H1 (cell line): ENCODE measurements around the gene SLC1A4. TPM values are rescaled to one million over a fixed set of nuclear protein-coding genes. Genes with fewer than 3 reads are reported as not detected.

Source experiments
- CTCF ChIA-PET: fragments of 300-600 bp; sonication (Branson Sonifier 250); formaldehyde crosslinking; loops from one replicate; lab custom pipeline; 2021; ENCODE audit not compliant: partially characterized antibody; lab: Charles Lee
- POLR2A ChIA-PET: fragments of 300-600 bp; sonication (Branson Sonifier 250); formaldehyde crosslinking; loops from one replicate; lab custom pipeline; 2021; ENCODE audit warnings: inconsistent platforms; ENCODE audit not compliant: partially characterized antibody; lab: Charles Lee
- DNase-seq, 2 experiments: peaks; one replicate each; pipeline versions ENCODE4 v3.0.0 to v3.0.0-alpha.2; 2010 to 2022; ENCODE audit warnings: low spot score in 2 of 2, low read depth in 1 of 2, mixed read lengths in 1 of 2
- FAIRE-seq: peaks from 2 replicates; lab custom pipeline; 2011; peaks lifted over from hg19 to GRCh38; lab: Jason Lieb, UNC
- H2AFZ ChIP-seq: 2 replicates; pipeline ENCODE4 v1.8.1; 2012; ENCODE audit warnings: low read length, inconsistent platforms
- H2AK5ac ChIP-seq: 2 replicates; pipeline ENCODE4 v1.6.1; 2013; ENCODE audit warnings: low read depth, low read length
- H2BK120ac ChIP-seq: replicated peaks from 2 replicates; pipeline ENCODE3; 2013; ENCODE audit warnings: low read depth, low read length, inconsistent platforms
- H2BK12ac ChIP-seq: 2 replicates; pipeline ENCODE4 v1.6.1; 2013; ENCODE audit warnings: low read depth, low read length
- H2BK15ac ChIP-seq: 2 replicates; pipeline ENCODE4 v1.6.1; 2013; ENCODE audit warnings: low read length
- H2BK20ac ChIP-seq: 2 replicates; pipeline ENCODE4 v1.6.1; 2013; ENCODE audit warnings: low read length
- H2BK5ac ChIP-seq: 2 replicates; pipeline ENCODE4 v1.6.1; 2013; ENCODE audit warnings: low read depth, low read length
- H3K14ac ChIP-seq: 2 replicates; pipeline ENCODE4 v1.6.1; 2013; ENCODE audit warnings: inconsistent platforms; ENCODE audit not compliant: insufficient read length
- H3K18ac ChIP-seq: 2 replicates; pipeline ENCODE4 v1.6.1; 2013; ENCODE audit warnings: low read length; ENCODE audit errors: extremely low read depth
- H3K23ac ChIP-seq: 2 replicates; pipeline ENCODE4 v1.6.1; 2013; ENCODE audit warnings: inconsistent platforms; ENCODE audit not compliant: insufficient read length
- H3K23me2 ChIP-seq: 2 replicates; pipeline ENCODE4 v1.6.1; 2013; ENCODE audit warnings: low read depth, low read length
- H3K27ac ChIP-seq: 2 replicates; pipeline ENCODE4 v1.6.1; 2011; ENCODE audit warnings: low read depth, low read length, inconsistent platforms
- H3K27me3 ChIP-seq, 4 experiments: replicated peaks in 1 of 4; 1 replicate in 1 of 4; 2 replicates in 3 of 4; pipeline versions ENCODE4 v1.6.1 to v1.8.1; 2011 to 2013; ENCODE audit warnings: low read length in 3 of 4, mild to moderate bottlenecking in 3 of 4, inconsistent platforms in 2 of 4, mixed read lengths in 2 of 4, moderate library complexity in 1 of 4; ENCODE audit not compliant: control insufficient read depth in 3 of 4, insufficient read depth in 3 of 4; ENCODE audit errors: extremely low read depth in 1 of 4
- H3K36me3 ChIP-seq, 4 experiments: 2 replicates each; pipeline versions ENCODE4 v1.6.1 to v1.8.1; 2011 to 2013; ENCODE audit warnings: mild to moderate bottlenecking in 4 of 4, low read length in 3 of 4, moderate library complexity in 2 of 4, control low read depth in 1 of 4, inconsistent platforms in 1 of 4; ENCODE audit not compliant: insufficient read depth in 4 of 4, control insufficient read depth in 2 of 4
- H3K4ac ChIP-seq: replicated peaks from 2 replicates; pipeline ENCODE3; 2013; ENCODE audit warnings: low read length, low read depth, mixed read lengths, inconsistent platforms; ENCODE audit not compliant: insufficient read length
- H3K4me1 ChIP-seq, 4 experiments: replicated peaks in 1 of 4; 1 replicate in 1 of 4; 2 replicates in 3 of 4; pipeline versions ENCODE4 v1.6.1 to v1.8.1; 2011 to 2013; ENCODE audit warnings: low read length in 3 of 4, inconsistent platforms in 2 of 4, mixed read lengths in 1 of 4; ENCODE audit not compliant: insufficient read depth in 4 of 4, control insufficient read depth in 3 of 4
- H3K4me2 ChIP-seq, 2 experiments: 2 replicates each; pipeline versions ENCODE4 v1.6.1 to v1.8.1; 2011 to 2013; ENCODE audit warnings: low read depth in 2 of 2, low read length in 2 of 2, control low read depth in 1 of 2, inconsistent platforms in 1 of 2, mild to moderate bottlenecking in 1 of 2; ENCODE audit not compliant: insufficient read depth in 1 of 2
- H3K4me3 ChIP-seq, 4 experiments: fragments of 200-600, 300-600 bp in 1 of 4; sonication (generic), shearing (Covaris generic), sonication (Bioruptor Twin) in 1 of 4; 2 replicates each; pipeline versions ENCODE4 v1.5.1 to v1.8.1; 2011 to 2016; ENCODE audit warnings: low read length in 4 of 4, low read depth in 3 of 4, control low read depth in 2 of 4, inconsistent platforms in 2 of 4, mild to moderate bottlenecking in 2 of 4, mixed read lengths in 1 of 4, moderate library complexity in 1 of 4; ENCODE audit not compliant: insufficient read depth in 2 of 4; ENCODE audit errors: extremely low read depth in 1 of 4
- H3K56ac ChIP-seq: replicated peaks from 2 replicates; pipeline ENCODE3; 2013; ENCODE audit warnings: low read depth, mild to moderate bottlenecking, mixed read lengths, low read length, inconsistent platforms; ENCODE audit not compliant: insufficient read length
- H3K79me1 ChIP-seq: 2 replicates; pipeline ENCODE4 v1.6.1; 2013; ENCODE audit warnings: low read depth, low read length, control low read depth
- H3K79me2 ChIP-seq, 2 experiments: 2 replicates each; pipeline versions ENCODE4 v1.6.1 to v1.8.1; 2012 to 2013; ENCODE audit warnings: low read length in 2 of 2, mild to moderate bottlenecking in 2 of 2, inconsistent platforms in 1 of 2; ENCODE audit not compliant: insufficient read depth in 2 of 2, control insufficient read depth in 1 of 2
- H3K9ac ChIP-seq, 4 experiments: replicated peaks in 1 of 4; 1 replicate in 1 of 4; 2 replicates in 3 of 4; pipeline versions ENCODE4 v1.6.1 to v1.8.1; 2011 to 2013; ENCODE audit warnings: low read depth in 3 of 4, low read length in 3 of 4, control low read depth in 2 of 4, mild to moderate bottlenecking in 2 of 4, moderate library complexity in 2 of 4, inconsistent platforms in 1 of 4; ENCODE audit errors: extremely low read depth in 1 of 4
- H3K9me3 ChIP-seq, 2 experiments: 2 replicates each; pipeline versions ENCODE4 v1.6.1 to v1.8.1; 2012 to 2013; ENCODE audit warnings: mild to moderate bottlenecking in 2 of 2, moderate library complexity in 2 of 2, control low read depth in 1 of 2, inconsistent platforms in 1 of 2, low read depth in 1 of 2, low read length in 1 of 2, mixed read lengths in 1 of 2; ENCODE audit not compliant: insufficient read depth in 2 of 2
- H4K20me1 ChIP-seq, 2 experiments: replicated peaks in 1 of 2; 2 replicates each; pipeline versions ENCODE3 to v1.8.1; 2011 to 2013; ENCODE audit warnings: inconsistent platforms in 2 of 2, low read length in 2 of 2, mild to moderate bottlenecking in 1 of 2; ENCODE audit not compliant: insufficient read depth in 2 of 2, control insufficient read depth in 1 of 2
- H4K5ac ChIP-seq: 2 replicates; pipeline ENCODE4 v1.6.1; 2013; ENCODE audit warnings: low read length, low read depth, mixed read lengths, inconsistent platforms; ENCODE audit not compliant: insufficient read length
- H4K8ac ChIP-seq: 2 replicates; pipeline ENCODE4 v1.8.0; 2013; ENCODE audit warnings: mild to moderate bottlenecking, moderate library complexity, low read length, inconsistent platforms; ENCODE audit not compliant: insufficient read depth; ENCODE audit errors: extremely low read depth
- H4K91ac ChIP-seq: replicated peaks from 2 replicates; pipeline ENCODE3; 2013; ENCODE audit warnings: low read length, mixed read lengths, inconsistent platforms; ENCODE audit not compliant: insufficient read length
- BCL11A ChIP-seq, 2 experiments: IDR thresholded peaks; one replicate each; pipeline ENCODE4 v1.6.1; 2011; ENCODE audit warnings: low read depth in 2 of 2, low read length in 2 of 2, mild to moderate bottlenecking in 2 of 2
- CBX5 ChIP-seq: fragments of 300-800, 300-1000 bp; sonication (generic); IDR thresholded peaks from 2 replicates; pipeline ENCODE4 v1.7.1; 2016; ENCODE audit warnings: antibody characterized with exemption, low read length, low read depth
- CBX8 ChIP-seq: fragments of 300-800, 300-1000 bp; sonication (generic); IDR thresholded peaks from 2 replicates; pipeline ENCODE4 v1.7.1; 2016; ENCODE audit warnings: low read depth, low read length, borderline replicate concordance
- CEBPB ChIP-seq: IDR thresholded peaks from 2 replicates; pipeline ENCODE4 v1.6.1; 2012; ENCODE audit warnings: low read depth, low read length
- CTCF ChIP-seq, 3 experiments: IDR thresholded peaks; 1 replicate in 2 of 3; 2 replicates in 1 of 3; pipeline versions ENCODE4 v1.5.1 to v1.6.1; 2011; ENCODE audit warnings: low read length in 3 of 3, mild to moderate bottlenecking in 3 of 3, inconsistent platforms in 2 of 3, low read depth in 1 of 3, moderate library complexity in 1 of 3; ENCODE audit not compliant: insufficient read depth in 1 of 3; ENCODE audit errors: control extremely low read depth in 1 of 3
- EP300 ChIP-seq, 2 experiments: IDR thresholded peaks; 1 replicate in 1 of 2; 2 replicates in 1 of 2; pipeline ENCODE4 v1.6.1; 2011 to 2012; ENCODE audit warnings: low read depth in 2 of 2, low read length in 2 of 2, mild to moderate bottlenecking in 2 of 2, borderline replicate concordance in 1 of 2, inconsistent platforms in 1 of 2, moderate library complexity in 1 of 2
- EZH2 ChIP-seq: fragments of 200-600 bp; sonication (generic); IDR thresholded peaks from 2 replicates; pipeline ENCODE4 v1.7.1; 2012; ENCODE audit warnings: low read depth, mild to moderate bottlenecking, moderate library complexity, low read length, inconsistent platforms; ENCODE audit not compliant: severe bottlenecking
- JUN ChIP-seq: IDR thresholded peaks from 2 replicates; pipeline ENCODE4 v1.6.1; 2011; ENCODE audit warnings: low read depth, mild to moderate bottlenecking, improper control_type of control experiment, low read length
- RNF2 ChIP-seq: fragments of 200-900, 300-1000 bp; sonication (generic); IDR thresholded peaks from 2 replicates; pipeline ENCODE4 v1.7.1; 2016; ENCODE audit warnings: borderline replicate concordance, low read depth, mild to moderate bottlenecking, antibody characterized with exemption, low read length; ENCODE audit not compliant: poor library complexity, severe bottlenecking; ENCODE audit errors: missing control alignments
- TAF1 ChIP-seq: IDR thresholded peaks from 2 replicates; pipeline ENCODE4 v1.6.1; 2011; ENCODE audit warnings: mild to moderate bottlenecking, low read depth, low read length
- WGBS, 2 experiments: shearing (Covaris generic) in 1 of 2; methylation state at CpG; one replicate each; pipeline versions ENCODE4 v1.1.6 to v1.1.7; 2013 to 2015; ENCODE audit warnings: low lambda C conversion rate in 2 of 2, mixed read lengths in 2 of 2, inconsistent platforms in 1 of 2, low coverage in 1 of 2, missing lambda C conversion rate in 1 of 2; ENCODE audit not compliant: insufficient replicate concordance in 2 of 2, insufficient coverage in 1 of 2, insufficient read length in 1 of 2; ENCODE audit errors: extremely low coverage in 1 of 2, missing lambda C conversion rate in 1 of 2; 5-methylcytosine and 5-hydroxymethylcytosine counted together
- polyA plus RNA-seq, 7 experiments: library from polyadenylated mRNA; depleted of rRNA in 3 of 7; stranded (reverse) in 5 of 7; unstranded in 2 of 7; fragments of >200 nt in 5 of 7; fragments of 200-250 nt in 2 of 7; gene quantifications; 1 replicate in 5 of 7; 2 replicates in 1 of 7; 4 replicates in 1 of 7; pipeline versions ENCODE4 v1.2.1 to v1.2.3, GENCODE V29; 2011 to 2013; ENCODE audit warnings: missing spikeins in 2 of 7, mixed read lengths in 2 of 7
- total RNA-seq: library from RNA; stranded (reverse); fragmentation: NEBNext Ultra II Directional; extraction: Animal tissue kit (Norgen Biotek cat#: 25700); gene quantifications from 2 replicates; pipeline ENCODE4 v1.2.1, GENCODE V29; 2021

SLC1A4 gene
- total and polyA plus RNA-seq, 2 of the 8 experiments (the other 6 are each of a cell fraction or from before 2014, with no cell fraction given): 0.44 to 0.86 TPM

GRCh38 chr2:64958556-64958955 is 30.6 kb upstream of the SLC1A4 start:
- no peak overlapping the region for H2BK15ac ChIP-seq
- H3K56ac ChIP-seq: no peak overlapping the region
- WGBS, 2 experiments: 96% methylated on average over 9 of the region's 9 CpGs; no CpG with 5 or more reads in 1 of the 2 experiments
- CTCF ChIA-PET: interaction anchor here (0.8 kb wide), 1 partner anchor 13 kb away, joined by 3 read pairs; no protein-coding TSS in a partner anchor
- H3K23me2 ChIP-seq: no peaks in the 10 kb centered on the region
- no peak overlapping the region for H4K8ac ChIP-seq
- H2BK5ac ChIP-seq: no peak overlapping the region
- H2BK12ac ChIP-seq: no peak overlapping the region
- POLR2A ChIA-PET: no interaction called here
- no peak overlapping the region for H3K14ac ChIP-seq
- H2BK20ac ChIP-seq: no peak overlapping the region
- DNase-seq: no peak
- H3K23ac ChIP-seq: no peak overlapping the region
- H3K27ac ChIP-seq: no peak overlapping the region
- no peaks in the 10 kb centered on the region for H4K20me1 ChIP-seq
- no peak overlapping the region for H2AFZ ChIP-seq
- H2BK120ac ChIP-seq: no peak overlapping the region
- no peak overlapping the region for H2AK5ac ChIP-seq
- peaks cover 2 to 4% of the 10 kb centered on the region in 2 experiments; a peak in 1 of 4 replicates for H3K9me3 ChIP-seq
- H3K18ac ChIP-seq: no peak overlapping the region; the same call in 1 of the 2 replicates
- H3K36me3 ChIP-seq: no peaks in the 10 kb centered on the region; a peak in 1 of 8 replicates
- no peak overlapping the region for H3K4me3 ChIP-seq
- no peak overlapping the region for H4K91ac ChIP-seq
- no peak overlapping the region for H3K4me2 ChIP-seq
- no peaks in the 10 kb centered on the region for H3K79me1 ChIP-seq
- no peak for FAIRE-seq
- H3K4ac ChIP-seq: no peak overlapping the region
- no peak overlapping the region for H3K9ac ChIP-seq
- no peaks in the 10 kb centered on the region for H3K79me2 ChIP-seq
- H3K27me3 ChIP-seq: no peaks in the 10 kb centered on the region
- no peaks in the 10 kb centered on the region for H3K4me1 ChIP-seq
- no peak overlapping the region for H4K5ac ChIP-seq
- TF ChIP-seq EZH2: no peak
- TF ChIP-seq EP300 (IDR thresholded peaks at IDR 0.05; ENCODE audit: borderline replicate concordance in 1 of 2, low read depth in 2 of 2, low read length in 2 of 2): no peak
- no peak for TF ChIP-seq CBX8
- TF ChIP-seq RNF2: no peak
- no peak for TF ChIP-seq TAF1
- TF ChIP-seq CBX5: no peak
- no peak for TF ChIP-seq JUN
- TF ChIP-seq BCL11A (IDR thresholded peaks at IDR 0.05; ENCODE audit: low read depth in 2 of 2, low read length in 2 of 2): no peak
- no peak for TF ChIP-seq CEBPB
- TF ChIP-seq CTCF (IDR thresholded peaks at IDR 0.05; ENCODE audit: control extremely low read depth in 1 of 3, insufficient read depth in 1 of 3, low read depth in 1 of 3, low read length in 3 of 3): no peak
